HG03457 (cell line): ENCODE data around the gene RAB6D.
"Not testable (repeated sequence)": the region's sequence is repeated elsewhere in the genome, so short reads cannot be mapped to it uniquely, and the experiment has no call there.

Source experiments
- ATAC-seq: cut with Tn5 transposase; IDR thresholded peaks from one replicate; pipeline ENCODE4 v1.9.1; 2021; ENCODE audit warnings: moderate number of reproducible peaks; ENCODE audit not compliant: unreplicated experiment

Gene RAB6D

DNA sequence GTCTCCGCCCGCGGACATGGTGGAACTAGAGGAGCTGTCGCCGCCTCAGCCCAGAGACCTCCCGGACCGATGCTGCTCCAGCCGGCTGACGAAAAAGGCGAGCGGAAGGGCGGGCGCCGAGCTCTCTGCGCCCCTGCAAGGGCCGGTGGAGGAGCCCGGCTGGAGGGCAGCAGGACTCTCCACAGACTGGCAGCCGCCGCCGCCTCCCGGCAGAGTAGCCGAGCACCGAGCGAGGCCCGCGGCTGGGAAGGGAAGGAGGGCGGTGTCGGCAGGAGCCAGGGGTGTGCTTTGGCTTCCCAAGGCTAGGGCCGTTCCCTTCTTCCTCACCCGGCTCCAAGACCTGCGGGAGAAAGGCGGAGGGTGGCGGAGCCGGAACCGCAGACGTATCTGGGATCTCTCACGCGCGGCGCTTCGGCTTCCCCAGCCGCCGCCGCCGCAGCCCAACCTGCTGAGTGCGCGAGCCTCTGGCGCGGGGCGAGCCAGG, at the start of gene RAB6D:
TSS of gene RAB6D (minus strand) at position 466 of the 484 bp plus-strand sequence. CDS start at position 18, 448 bp downstream.
- not testable (repeated sequence) for ATAC-seq

DNA sequence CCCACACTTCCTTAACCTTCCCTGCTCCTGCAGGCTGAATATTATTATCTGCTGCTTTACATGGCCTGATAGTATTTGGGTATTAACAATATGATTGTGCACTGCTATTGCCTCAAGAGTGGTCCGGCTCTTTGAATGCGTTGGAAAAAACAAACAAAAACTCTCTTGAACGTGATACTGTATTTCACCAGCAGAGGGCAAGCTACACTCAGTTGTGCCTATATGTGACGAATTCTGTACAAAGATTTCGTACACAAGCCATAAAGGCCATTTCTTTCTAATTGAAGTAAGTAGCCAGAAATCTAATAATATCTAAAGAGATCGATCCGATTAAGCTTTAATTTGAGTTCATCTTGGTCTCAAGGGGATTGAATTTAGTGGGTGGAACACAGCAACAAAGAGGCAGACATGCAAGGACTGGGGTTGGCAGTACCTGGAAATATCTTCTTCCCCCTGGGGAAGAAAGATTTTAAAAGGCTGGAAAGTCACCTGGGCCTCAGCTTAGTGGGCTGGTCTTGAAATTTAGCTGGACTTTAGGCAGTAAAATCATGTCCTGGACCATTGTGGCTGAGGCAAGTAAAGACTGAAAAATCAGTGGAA, 49.3 kb upstream of the RAB6D start:
- ATAC-seq: peak; percentile 69

DNA sequence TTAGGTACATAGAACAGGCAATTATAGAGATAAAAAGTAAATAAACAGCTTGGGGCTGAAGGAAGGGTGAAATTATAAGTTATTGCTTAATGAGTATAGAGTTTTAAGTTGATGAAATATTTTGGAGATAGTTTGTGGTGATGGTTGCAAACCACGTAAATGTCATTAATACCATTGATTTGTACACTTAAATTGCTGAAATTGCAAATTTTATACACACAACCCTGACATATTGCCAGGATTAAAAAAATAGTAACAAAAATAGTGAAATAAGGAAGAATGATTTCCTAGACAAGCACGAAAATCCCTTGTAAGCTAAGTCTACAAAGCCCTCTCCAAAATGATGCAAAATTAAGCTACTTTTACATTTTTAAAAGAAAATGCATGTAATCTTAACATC, 46.2 kb upstream of the RAB6D start:
- ATAC-seq: no peak

DNA sequence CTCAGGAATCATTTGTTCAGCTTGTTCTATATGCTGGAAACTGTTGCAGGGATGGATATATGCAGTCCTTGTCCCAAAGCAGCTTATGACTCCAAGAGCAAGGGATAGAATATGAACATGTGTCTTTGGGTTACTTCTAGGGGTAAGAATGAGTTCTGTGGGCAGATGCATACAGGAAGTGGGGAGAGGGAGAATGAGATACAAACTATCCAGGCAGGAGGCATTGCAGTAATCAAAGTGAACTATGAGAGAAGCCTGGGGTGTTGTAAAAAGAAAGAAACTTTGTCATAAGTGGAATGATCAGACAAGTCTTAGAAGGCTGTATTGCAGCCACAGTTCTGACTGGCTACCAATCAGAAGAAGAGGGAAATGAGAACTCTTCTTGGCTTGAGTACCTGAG, 44.8 kb upstream of the RAB6D start:
- ATAC-seq: no peak

DNA sequence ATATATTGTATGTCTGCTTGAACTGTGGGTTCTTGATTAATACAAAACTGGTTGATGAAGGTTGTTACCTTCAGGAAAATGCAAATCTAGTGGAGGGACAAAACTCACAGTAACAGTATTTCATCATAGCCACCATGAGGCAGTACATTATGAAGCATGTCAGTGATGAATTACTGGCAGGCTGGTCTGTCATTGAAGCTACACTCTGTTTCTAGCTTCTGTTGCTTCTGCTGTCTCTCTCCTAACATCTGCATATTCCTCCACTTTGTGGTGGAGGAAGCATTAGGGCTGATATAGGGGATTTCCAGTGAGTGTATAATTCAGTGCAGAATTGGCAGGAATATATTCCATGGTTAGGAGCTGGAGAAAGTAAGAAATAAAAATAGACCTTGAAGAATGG, 44.2 kb upstream of the RAB6D start:
- ATAC-seq: no peak

DNA sequence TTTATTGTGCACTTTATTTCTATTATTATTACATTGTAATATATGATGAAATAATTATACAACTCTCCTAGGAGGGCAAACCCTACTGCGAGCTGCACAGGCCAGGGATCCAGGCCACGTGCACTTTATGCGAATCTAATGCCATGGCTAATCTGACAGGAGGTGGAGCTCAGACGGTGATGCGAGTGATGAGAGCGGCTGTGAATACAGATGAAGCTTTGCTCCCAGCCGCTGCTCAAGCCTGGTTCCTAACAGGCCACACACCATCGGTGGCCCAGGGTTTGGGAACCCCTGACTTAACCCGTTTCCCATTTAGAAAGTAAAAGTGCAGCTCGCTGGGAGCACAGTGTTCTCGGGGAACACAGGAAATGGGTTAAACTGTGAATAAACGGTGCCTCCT, 40.8 kb upstream of the RAB6D start:
- ATAC-seq: no peak

DNA sequence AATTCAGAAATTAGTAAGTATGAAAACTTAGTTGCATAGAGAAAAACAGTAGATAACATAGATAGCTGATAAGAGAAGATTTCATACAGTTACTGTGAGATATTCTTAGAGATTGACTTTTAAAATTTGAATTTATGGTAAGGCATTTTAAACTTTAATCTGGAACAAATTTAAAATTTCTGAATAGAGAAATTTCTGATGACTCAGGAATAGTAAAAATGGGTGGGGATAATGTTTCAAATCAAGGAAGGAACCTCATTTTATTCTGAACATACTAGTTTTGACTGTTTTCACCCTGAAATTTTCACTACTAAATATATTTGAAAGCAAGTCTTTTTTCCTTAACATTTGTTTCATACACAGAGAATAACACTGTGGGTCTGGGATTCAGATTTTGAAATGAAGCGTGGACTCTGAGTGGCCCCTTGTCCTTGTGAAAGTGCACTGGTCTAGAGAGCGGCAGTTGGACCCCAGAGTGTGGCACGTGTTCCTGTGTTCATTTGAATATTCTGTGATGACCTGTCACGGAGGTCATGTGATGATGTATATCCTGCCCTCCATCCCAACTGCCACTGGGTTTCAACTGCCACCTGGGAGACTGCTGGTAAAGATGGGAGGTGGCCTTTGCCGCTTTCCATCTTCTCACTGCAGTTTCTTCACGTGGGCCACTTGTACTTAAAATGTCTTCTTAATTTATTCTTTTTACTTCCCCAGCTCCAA, 38.5 kb upstream of the RAB6D start:
- no peak for ATAC-seq

DNA sequence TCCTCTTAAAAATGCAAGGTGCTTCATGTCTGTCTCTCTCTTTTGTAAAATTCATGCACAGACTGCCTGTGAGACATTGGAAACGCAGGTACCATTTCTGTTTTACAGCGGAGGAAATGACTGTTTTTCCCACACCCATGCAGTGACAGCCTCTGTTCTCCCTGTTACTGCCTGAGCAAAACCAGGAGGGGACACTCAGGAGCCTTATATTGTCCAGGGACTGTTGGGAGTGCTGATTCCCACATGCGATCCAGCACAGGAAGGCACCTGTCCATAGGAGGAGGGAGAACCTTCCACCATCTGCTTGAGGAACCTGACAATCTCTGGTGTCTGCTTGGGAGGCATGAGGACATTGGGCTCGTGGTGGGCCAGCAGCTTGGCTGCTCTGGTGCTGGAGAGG, 36.9 kb upstream of the RAB6D start:
- ATAC-seq: no peak

DNA sequence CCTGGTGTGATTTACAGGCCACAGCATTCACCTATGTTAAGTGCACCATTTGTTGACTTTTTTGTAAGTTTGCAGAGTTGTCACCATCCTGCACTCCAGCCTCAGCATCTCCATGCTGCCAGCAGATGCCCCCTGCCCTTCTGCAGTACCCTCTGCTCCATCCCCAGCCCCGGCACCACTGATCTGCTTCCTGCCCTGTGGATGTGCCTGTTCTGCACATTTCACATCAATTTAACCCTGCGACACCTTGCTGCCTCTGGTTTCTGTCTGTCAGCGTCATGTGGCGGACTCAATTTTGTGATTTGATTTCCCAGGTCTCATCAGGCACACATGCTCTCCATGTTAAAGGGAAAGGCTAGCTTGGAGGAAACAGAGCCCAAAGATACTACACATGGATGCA, 36.5 kb upstream of the RAB6D start:
- ATAC-seq: not testable (repeated sequence)

DNA sequence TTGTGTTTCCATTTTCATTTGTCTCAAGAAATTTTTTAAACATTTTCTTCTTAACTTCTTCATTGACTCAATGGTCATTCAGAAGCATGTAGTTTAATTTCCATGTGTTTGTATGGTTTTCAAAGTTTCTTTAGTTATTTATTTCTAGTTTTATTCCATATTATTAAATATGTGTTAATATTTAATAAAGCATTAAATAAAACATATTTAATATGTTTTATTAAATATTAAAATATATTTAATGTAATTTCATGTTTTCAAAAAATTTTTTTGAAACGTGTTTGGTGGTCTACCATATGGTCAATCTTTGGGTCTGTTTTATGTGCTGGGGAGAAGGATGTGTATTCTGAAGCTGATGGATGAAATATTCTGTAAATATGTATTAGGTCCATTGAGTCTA, 32.2 kb upstream of the RAB6D start:
- ATAC-seq: not testable (repeated sequence)

DNA sequence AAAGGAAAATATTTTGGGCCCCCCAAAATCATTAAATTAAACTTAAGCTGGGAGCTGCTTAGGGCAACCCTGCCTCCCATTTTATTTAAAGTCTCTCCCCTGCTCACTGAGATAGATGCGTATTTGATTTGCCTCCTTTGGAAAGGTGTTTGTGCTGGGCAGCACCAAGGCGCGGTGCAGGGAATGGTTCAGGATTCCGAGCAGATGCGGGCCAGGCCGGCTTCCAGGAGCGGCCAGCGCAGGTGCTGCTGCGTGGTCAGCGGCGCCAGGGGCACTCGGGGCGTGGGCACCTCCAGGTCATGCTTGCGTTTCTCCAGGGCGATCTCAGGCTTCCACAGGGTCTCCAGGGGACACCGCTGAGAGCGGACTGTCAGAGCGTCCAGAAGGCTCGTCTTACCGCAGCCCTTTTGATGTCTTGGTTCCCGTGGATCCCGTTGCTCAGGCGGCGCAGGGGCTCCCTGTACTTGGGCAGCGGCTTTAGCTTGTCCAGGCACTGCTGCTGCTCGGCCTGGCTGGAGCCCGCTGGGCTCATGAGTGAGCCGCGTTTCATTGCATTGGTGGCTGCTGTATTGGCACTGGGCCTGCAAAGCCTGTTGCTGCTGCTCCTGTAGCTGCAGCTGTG, 31.2 kb upstream of the RAB6D start:
- ATAC-seq: not testable (repeated sequence)

DNA sequence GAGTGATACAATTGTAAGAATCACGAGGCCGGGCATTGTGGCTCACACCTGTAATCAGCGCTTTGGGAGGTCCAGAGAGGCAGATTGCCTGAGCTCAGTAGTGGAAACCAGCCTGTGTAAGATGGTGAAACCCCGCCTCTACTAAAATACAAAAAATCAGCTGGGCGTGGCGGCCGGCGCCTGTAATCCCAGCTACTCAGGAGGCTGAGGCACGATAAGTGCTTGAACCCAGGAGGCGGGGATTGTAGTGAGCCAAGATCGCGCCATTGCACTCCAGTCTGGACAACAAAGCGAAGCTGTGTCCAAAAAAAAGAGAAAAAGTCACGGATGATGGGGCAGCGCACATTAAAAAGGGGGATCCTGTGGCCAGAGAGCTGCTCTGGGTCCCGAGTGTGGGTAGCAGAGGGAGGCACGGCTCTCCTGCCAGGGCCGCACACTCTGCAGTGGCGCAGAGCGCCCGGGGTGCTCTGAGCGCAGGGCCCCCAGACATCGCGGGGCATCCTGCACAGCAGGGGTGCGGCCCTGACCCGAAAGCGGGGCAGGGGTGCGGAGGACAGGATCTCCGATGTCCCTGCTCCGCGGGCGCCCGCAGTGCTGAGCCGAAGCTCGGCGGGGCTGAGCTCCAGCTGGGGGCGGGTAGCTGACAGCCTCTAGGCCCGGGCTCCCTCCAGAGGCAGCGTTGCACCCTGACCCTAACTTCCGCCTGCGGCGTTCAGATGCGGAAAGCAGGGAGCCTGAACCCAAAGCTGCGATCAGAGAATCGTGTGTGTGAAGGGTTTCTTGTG, 30.4 kb upstream of the RAB6D start:
- no peak for ATAC-seq

DNA sequence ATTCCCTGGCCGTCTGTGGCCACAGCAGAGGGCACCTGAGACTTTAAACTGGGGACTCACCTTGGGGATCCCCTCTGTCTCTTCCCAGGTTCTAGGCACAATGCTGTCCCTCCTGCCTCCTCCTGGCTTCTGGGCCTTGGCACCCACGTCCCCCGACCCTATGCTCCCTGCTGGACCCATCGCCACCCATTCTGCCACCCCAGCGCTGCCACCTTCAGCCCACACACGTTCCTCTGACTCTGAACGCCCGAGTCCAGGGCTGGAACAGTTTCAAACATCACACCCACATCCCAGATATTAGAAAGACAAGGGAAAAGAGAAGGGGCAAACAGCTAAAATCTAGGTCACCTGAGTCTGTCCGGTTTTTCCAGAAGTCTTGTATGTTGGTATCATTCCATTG, 28.0 kb upstream of the RAB6D start:
- ATAC-seq: not testable (repeated sequence)

DNA sequence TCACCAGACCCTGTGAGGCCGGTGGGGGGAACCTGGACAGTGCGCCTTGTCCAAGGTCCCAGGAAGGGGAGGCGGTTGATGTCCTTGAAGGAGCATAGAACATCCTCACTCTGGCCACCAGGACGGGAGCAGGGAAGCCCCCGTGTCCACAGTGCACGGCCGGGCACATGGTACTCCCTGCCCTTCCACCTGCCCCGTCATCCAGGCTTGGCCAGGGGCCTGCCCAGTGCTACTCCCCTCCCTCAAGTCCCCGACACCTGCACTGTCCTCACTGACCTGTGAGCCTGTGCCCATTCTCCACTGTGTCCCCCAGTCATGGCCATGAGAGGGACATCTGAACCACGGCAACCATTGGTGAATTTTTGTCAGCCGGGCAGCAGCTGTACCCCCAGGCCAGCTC, 27.5 kb upstream of the RAB6D start:
- ATAC-seq: not testable (repeated sequence)

DNA sequence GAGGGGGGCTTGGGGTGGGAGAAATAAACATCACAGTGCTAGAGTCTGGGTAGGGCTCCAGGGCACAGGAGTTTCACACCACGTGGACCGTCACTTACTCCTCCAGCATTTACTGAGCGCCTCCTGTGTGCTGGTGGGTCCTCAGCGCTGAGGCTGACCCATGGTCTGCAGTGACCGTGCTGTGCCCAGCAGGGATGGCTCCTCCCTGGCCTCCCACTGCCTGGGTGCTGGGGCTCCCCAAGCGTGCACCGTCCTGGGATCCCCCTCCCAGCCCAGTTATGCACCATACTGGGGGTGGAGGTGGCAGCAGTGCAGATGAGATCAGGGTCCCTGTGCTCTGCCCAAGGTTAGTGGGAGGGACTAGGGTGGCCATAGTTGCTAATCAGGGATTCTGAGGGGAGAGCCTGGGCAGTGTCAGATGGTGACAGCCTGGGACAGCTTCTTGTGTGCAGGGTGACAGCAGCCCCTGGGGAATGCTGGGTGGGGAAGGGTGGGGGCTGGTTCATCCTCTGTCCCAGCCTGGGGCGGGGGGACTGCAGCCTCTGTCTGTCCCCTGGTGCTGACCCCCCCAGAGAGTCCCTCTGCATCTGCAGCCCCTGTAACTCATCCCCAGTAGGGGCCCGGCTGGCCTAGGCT, 26.6 kb upstream of the RAB6D start:
- ATAC-seq: not testable (repeated sequence)

DNA sequence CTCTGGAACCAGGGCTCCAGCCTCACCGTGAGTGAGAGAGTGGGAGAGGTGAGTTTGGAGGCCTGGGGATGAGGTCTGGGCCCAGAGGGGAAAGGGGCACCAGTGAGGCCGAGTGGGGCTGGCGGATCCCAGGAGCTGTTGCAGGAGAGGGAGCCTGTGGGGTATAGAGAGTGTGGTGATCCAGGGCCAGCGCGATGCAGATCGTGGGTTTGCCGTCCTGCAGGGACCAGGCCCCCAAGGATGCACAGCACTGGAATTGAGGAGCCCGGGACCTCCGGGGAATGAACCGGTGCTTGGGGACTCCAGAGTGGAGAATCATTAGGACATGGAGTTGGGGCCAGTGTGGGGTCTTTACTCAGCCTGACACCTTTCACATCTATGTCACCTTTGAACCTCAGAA, 25.7 kb upstream of the RAB6D start:
- no peak for ATAC-seq

DNA sequence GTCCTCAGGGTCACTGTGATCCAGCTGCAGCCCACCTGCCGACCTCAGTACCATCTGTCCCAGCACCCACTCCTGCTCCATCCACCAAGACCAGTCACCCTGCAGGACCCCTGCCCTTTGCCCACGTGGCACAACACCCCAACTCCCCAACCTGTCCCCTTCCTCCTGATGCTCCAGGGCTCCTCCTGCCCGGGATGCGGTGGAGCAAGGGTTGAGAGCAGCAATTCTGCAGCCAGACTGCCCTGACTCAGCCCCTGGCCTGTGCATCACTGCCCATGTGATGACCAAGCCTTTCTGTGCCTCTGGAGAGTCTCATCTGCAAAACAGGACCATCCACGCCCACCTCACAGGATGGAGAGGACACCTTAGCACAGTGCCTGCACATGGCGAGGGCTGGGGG, 24.9 kb upstream of the RAB6D start:
- ATAC-seq: not testable (repeated sequence)

DNA sequence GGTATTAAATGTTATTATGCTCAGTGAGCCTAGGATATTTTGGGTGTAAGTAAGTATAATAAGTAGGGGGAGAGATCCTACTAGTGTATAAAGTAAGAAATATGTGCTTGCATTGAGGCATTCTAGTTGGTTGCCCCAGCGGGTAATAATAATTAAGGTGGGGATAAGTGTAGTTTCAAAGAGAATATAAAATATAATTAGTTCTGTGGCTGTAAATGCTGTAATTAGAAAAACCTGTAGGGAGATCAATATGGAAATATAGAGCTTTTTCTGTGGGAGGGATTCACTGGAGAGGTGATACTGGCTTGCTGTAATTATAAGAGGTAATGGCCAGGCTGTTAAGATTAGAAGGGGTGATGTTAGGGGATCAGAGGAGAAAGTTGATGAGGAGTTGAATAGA, 9.1 kb upstream of the RAB6D start:
- not testable (repeated sequence) for ATAC-seq

DNA sequence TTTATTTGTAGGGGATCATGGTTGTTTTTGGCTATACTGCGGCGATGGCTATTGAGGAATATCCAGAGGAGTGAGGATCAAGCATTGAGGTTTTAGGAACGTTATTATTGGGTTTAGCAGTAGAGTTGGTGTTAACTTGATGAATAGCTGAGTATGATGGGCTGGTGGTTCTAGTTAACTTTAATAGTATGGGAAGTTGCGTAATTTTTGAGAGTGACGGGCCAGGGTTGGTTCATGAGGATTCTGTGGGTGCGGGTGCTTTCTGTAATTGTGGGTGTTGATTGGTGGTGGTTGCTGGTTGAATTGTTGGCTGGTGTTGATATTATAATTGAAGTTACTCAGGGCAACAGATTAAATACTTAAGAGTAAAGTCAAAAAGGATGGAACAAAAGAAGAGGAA, 6.0 kb upstream of the RAB6D start:
- ATAC-seq: no peak

DNA sequence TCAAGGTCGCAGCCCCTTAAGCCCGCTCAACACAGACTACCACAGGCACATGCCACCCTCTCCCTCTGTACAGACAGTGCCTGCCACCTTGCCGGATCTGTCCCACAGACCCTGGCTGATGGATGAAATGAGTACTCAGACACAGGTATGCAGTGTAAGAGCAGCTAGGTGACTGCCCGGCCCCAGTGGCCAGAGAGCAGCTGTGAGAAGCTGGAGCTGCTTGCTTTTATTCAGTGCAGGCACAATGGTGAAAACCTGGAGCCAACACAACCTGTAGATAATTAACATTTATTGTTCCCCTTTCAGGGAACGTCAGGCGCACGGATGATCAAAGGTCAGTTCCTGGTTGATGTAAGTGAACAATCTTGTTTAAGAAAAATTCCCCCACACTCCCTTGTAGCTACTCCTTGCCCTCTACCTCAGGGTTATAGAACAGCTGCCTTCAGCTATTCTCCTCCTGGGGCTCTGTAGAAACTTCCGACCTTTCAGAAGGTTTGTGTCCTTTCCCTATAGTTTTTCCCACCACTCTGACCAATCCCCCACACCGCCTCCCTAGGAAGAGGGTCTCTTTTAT, 4.6 kb upstream of the RAB6D start:
- ATAC-seq: not testable (repeated sequence)

DNA sequence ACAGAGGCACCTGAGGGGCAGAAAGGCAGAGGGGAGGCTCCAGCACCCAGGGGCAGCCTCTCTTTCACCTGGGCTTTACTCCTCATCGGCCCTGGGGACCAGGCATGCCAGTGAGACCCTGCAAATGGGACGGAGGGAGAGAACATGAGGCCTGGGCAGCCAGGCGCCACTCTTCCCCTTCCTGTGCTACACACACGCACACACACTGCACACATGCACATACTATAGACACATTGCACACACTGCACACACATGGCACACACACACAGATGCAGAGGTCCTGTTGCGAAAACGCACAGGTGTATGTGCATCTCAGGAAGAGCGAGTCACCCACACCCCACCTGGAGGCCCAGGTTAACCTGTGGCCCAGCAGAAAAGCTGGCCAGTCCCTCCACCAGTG, 3.4 kb upstream of the RAB6D start:
- no peak for ATAC-seq
